SK-N-SH treated with all-trans-retinoic acid at 6 μM for 48 hours (cell line): ENCODE data around the gene CREB1.

ENCODE experiments used
- ATAC-seq: fragments of 200-7000 bp; cut with Tn5 transposase; 3 replicates; pipeline ENCODE4 v1.9.1; 2020; ENCODE audit warnings: mild to moderate bottlenecking, moderate library complexity
- ARNTL ChIP-seq: fragments of 450-650 bp; formaldehyde crosslinking; IDR thresholded peaks from 2 replicates; pipeline ENCODE4 v1.5.0; 2020; ENCODE audit warnings: low read depth, mild to moderate bottlenecking, moderate library complexity, borderline replicate concordance
- BACH2 ChIP-seq: fragments of 250-450 bp; sonication (Bioruptor Pico); IDR thresholded peaks from 2 replicates; pipeline ENCODE4 v1.9.0; 2021; ENCODE audit warnings: mild to moderate bottlenecking, borderline replicate concordance
- CSDC2 ChIP-seq: fragments of 250-450 bp; sonication (Bioruptor Pico); IDR thresholded peaks from 2 replicates; pipeline ENCODE4 v1.5.0; 2020; ENCODE audit warnings: mild to moderate bottlenecking, moderate library complexity
- ESRRG ChIP-seq: fragments of 250-450 bp; sonication (Bioruptor Pico); IDR thresholded peaks from 2 replicates; pipeline ENCODE4 v1.6.1; 2021; ENCODE audit warnings: mild to moderate bottlenecking
- GLIS3 ChIP-seq: fragments of 250-450 bp; sonication (Bioruptor Pico); IDR thresholded peaks from 2 replicates; pipeline ENCODE4 v1.5.0; 2020; ENCODE audit warnings: mild to moderate bottlenecking, moderate library complexity
- ISL1 ChIP-seq: fragments of 250-450 bp; sonication (Bioruptor Pico); IDR thresholded peaks from 2 replicates; pipeline ENCODE4 v2.1.2; 2022; ENCODE audit warnings: mild to moderate bottlenecking, moderate library complexity
- OSR1 ChIP-seq: fragments of 250-450 bp; sonication (Bioruptor Pico); IDR thresholded peaks from 2 replicates; pipeline ENCODE4 v1.8.0; 2022; ENCODE audit warnings: moderate library complexity, mild to moderate bottlenecking, inconsistent platforms
- PATZ1 ChIP-seq: fragments of 250-450 bp; sonication (Bioruptor Pico); IDR thresholded peaks from 2 replicates; pipeline ENCODE4 v1.8.0; 2020; ENCODE audit warnings: mild to moderate bottlenecking, moderate library complexity, borderline replicate concordance
- RARB ChIP-seq: fragments of 250-450 bp; sonication (Bioruptor Pico); IDR thresholded peaks from 2 replicates; pipeline ENCODE4 v1.8.0; 2021; ENCODE audit warnings: mild to moderate bottlenecking, moderate library complexity
- SNAI2 ChIP-seq: fragments of 250-450 bp; sonication (Bioruptor Pico); IDR thresholded peaks from 2 replicates; pipeline ENCODE4 v1.5.0; 2020; ENCODE audit warnings: mild to moderate bottlenecking, moderate library complexity
- TCF4 ChIP-seq: fragments of 250-450 bp; sonication (Bioruptor Pico); IDR thresholded peaks from 2 replicates; pipeline ENCODE4 v1.8.0; 2021; ENCODE audit warnings: mild to moderate bottlenecking, moderate library complexity, borderline replicate concordance
- TOX ChIP-seq: fragments of 250-450 bp; sonication (Bioruptor Pico); IDR thresholded peaks from 2 replicates; pipeline ENCODE4 v1.8.0; 2021; ENCODE audit warnings: mild to moderate bottlenecking, moderate library complexity, borderline replicate concordance
- TSHZ2 ChIP-seq: fragments of 250-450 bp; sonication (Bioruptor Pico); IDR thresholded peaks from 2 replicates; pipeline ENCODE4 v1.5.0; 2020; ENCODE audit warnings: mild to moderate bottlenecking, moderate library complexity
- ZC3H10 ChIP-seq: fragments of 250-450 bp; sonication (Bioruptor Pico); IDR thresholded peaks from 2 replicates; pipeline ENCODE4 v1.5.1; 2021; ENCODE audit warnings: mild to moderate bottlenecking, moderate library complexity
- ZFP3 ChIP-seq: fragments of 250-450 bp; sonication (Bioruptor Pico); IDR thresholded peaks from 2 replicates; pipeline ENCODE4 v1.5.0; 2020; ENCODE audit warnings: mild to moderate bottlenecking, moderate library complexity
- ZFP30 ChIP-seq: fragments of 450-650 bp; formaldehyde crosslinking; IDR thresholded peaks from 2 replicates; pipeline ENCODE4 v1.5.0; 2022; ENCODE audit warnings: mild to moderate bottlenecking, moderate library complexity
- ZNF565 ChIP-seq: fragments of 450-650 bp; formaldehyde crosslinking; conservative IDR thresholded peaks from 2 replicates; pipeline ENCODE4 v1.5.0; 2020; ENCODE audit warnings: low read depth, mild to moderate bottlenecking, moderate library complexity
- ZNF70 ChIP-seq: fragments of 450-650 bp; formaldehyde crosslinking; IDR thresholded peaks from 2 replicates; pipeline ENCODE4 v1.5.0; 2020; ENCODE audit warnings: mild to moderate bottlenecking, moderate library complexity
- TF ChIP-seq, protein P1 (sequence below): fragments of 250-450 bp; sonication (Bioruptor Pico); IDR thresholded peaks from 2 replicates; pipeline ENCODE4 v1.8.0; 2021; ENCODE audit warnings: low read depth, mild to moderate bottlenecking, moderate library complexity, borderline replicate concordance
- TF ChIP-seq, protein P2 (sequence below): fragments of 250-450 bp; sonication (Bioruptor Pico); IDR thresholded peaks from 2 replicates; pipeline ENCODE4 v1.5.1; 2021; ENCODE audit warnings: mild to moderate bottlenecking, moderate library complexity

Gene CREB1

GRCh38 chr2:207501802-207502576 lies 27.8 kb upstream of the CREB1 start:
- ATAC-seq, result no peak
- TF ChIP-seq TCF4 (CRISPR knock-in tag) (no peak), RARB (CRISPR knock-in tag) (no peak), ARNTL (CRISPR knock-in tag) (no peak), GLIS3 (CRISPR knock-in tag) (no peak), ISL1 (CRISPR knock-in tag) (no peak), ZFP3 (CRISPR knock-in tag) (no peak), SNAI2 (CRISPR knock-in tag) (no peak), PATZ1 (CRISPR knock-in tag) (no peak), ZNF565 (no peak), ZNF70 (no peak), ZC3H10 (CRISPR knock-in tag) (no peak), TOX (CRISPR knock-in tag) (no peak), CSDC2 (CRISPR knock-in tag) (no peak), ESRRG (CRISPR knock-in tag) (no peak)
- TF ChIP-seq, protein P1, sequence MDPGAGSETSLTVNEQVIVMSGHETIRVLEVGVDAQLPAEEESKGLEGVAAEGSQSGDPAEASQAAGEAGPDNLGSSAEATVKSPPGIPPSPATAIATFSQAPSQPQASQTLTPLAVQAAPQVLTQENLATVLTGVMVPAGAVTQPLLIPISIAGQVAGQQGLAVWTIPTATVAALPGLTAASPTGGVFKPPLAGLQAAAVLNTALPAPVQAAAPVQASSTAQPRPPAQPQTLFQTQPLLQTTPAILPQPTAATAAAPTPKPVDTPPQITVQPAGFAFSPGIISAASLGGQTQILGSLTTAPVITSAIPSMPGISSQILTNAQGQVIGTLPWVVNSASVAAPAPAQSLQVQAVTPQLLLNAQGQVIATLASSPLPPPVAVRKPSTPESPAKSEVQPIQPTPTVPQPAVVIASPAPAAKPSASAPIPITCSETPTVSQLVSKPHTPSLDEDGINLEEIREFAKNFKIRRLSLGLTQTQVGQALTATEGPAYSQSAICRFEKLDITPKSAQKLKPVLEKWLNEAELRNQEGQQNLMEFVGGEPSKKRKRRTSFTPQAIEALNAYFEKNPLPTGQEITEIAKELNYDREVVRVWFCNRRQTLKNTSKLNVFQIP, result no peak
- TF ChIP-seq, protein P2, sequence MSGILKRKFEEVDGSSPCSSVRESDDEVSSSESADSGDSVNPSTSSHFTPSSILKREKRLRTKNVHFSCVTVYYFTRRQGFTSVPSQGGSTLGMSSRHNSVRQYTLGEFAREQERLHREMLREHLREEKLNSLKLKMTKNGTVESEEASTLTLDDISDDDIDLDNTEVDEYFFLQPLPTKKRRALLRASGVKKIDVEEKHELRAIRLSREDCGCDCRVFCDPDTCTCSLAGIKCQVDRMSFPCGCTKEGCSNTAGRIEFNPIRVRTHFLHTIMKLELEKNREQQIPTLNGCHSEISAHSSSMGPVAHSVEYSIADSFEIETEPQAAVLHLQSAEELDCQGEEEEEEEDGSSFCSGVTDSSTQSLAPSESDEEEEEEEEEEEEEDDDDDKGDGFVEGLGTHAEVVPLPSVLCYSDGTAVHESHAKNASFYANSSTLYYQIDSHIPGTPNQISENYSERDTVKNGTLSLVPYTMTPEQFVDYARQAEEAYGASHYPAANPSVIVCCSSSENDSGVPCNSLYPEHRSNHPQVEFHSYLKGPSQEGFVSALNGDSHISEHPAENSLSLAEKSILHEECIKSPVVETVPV (CRISPR knock-in tag), result no peak

GRCh38 chr2:207502577-207503198 lies 27.1 kb upstream of the CREB1 start:
- no peak for ATAC-seq
- TF ChIP-seq OSR1 (no peak), PATZ1 (CRISPR knock-in tag) (no peak), ZFP30 (CRISPR knock-in tag) (no peak), BACH2 (CRISPR knock-in tag) (no peak), ZFP3 (CRISPR knock-in tag) (no peak), TSHZ2 (CRISPR knock-in tag) (no peak), ZC3H10 (CRISPR knock-in tag) (no peak)
- TF ChIP-seq, protein P1, result no peak
